AG08395 (cell line): Measurements from ENCODE around the gene B3GLCT.

ENCODE experiments used
- DNase-seq: peaks from one replicate; pipeline ENCODE4 v3.0.0; 2012; ENCODE audit warnings: mixed read lengths, low spot score

The B3GLCT gene

DNA sequence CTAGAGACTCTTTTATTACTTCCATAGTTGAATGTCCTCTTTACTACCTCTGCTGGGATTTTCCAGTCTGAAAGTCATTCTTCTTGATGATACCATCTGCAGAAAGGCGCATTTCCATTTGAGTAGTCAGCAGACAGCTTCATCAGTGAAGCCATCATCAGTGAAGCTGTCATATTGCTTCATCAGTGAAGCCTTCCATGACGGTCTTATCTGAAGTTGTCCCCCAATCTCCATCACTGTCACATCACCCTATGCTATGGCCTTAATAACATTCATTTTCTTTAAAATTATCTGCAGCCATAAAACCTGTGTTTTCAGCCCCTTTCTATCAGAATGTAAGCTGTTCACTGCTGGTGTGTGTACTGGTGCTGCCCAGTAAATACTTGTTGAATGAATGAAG, 151.6 kb downstream of the B3GLCT start:
- DNase-seq, result no peak

DNA sequence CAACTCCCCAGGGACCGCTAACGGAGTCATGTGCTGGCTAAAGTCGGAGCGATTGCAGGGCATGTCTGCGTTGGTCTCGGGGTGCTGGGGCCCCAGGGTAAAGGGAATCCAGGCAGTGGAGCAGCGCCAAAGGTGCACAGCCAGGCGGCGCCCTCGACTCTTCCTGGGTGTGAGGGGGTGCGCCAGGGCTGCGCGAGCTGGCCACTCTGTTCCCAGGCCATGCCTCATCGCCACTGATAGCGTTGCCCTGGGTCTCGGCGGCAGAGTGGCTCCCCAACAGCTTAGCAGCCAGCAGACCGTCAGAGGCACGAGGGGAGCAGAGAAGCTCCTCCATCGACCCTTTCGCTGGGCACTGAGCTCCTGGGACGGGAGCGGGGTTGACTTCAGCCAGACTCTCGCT, 152.7 kb downstream of the B3GLCT start:
- no peak for DNase-seq

DNA sequence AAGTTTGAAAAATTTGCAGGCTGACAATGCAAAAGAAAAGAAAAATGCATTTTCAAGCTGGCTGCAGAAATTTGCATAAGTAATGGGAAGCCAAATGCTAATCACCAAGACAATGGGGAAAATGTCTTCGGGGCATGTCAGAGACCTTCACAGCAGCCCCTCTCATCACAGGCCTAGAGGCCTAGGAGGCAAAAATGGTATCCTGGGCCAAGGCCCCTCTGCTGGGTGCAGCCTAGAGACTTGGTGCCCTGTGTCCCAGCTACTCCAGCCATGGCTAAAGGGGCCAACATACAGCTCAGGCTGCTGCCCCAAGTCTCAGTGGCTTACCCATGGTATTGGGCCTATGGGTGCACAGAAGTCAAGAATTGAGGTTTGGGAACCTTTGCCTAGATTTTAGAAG, 155.2 kb downstream of the B3GLCT start:
- DNase-seq, result no peak

DNA sequence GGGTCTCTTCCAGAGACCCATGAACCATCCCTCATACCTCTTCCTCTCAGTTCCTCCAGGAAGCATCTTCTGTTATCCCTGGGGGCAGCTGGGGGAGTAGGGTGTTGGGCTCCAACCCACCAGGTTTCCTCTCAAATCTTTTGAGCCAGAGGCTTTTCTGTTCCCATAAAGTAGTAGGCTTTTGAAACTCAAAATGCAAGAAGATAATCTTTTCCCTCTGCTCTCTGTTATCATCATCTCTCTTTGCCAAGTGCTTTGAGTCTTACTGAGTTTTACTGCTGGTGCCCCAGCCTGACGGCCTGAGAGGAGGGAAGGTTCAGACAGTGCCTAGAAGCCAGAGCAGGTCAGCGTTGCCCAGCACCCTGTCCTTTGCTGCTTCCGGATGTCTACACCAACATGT, 157.2 kb downstream of the B3GLCT start:
- no peak for DNase-seq

DNA sequence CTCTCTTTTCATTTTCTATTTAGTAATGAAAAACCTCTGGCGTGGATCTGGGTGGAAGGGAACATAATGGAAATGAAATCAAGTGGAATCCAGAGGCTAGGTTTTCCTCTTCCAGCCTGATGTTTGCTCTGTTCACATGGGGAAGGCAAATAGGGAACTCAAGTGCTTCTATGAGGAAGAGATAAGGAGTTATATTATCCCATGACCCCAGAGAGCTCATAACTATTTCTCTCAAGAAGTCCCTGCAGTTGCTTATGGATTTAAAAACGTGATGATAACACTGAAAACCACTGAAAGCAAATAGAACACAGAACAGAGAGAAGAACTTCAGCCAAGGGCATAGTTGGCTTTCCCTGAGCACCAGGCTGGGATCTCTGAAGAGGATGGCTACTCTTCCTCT, 157.8 kb downstream of the B3GLCT start:
- DNase-seq, result no peak

DNA sequence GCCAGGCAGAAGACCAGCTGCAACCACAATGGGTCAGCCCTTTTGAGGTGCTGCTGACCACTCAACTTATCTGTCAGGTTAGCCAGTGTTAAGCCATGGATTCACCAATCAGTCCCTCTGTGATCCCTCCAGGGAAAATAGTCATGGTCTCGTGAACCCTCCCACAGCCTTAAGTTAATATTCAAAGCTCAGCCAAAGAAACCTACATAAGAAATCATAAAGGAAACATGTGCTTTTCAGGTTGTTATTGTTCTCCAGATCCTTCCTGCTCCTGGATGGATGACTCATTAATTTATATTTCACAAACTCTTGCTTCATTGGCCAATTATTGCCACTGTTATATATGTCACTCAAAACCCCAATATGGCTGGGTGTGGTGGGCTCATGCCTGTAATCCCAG, 161.9 kb downstream of the B3GLCT start:
- DNase-seq, result no peak

DNA sequence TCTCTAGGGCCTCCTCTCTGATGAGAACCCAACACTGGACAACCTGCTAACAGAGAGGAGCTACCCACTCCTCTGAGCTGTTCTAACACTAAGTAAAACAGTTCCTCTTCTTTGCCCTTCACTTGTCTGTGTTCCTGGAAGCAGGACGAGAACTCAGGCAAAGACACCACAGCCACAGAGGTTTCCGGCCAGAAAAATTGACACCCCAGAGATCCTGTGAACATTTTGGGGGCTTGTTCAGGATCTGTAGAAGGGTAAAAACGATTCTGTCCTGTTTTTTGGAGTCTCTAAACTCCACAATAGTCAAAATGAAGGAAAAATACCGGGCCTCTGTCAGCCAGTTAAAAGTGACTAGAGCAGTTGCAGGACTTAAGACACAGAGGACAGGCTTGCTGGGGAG, 165.9 kb downstream of the B3GLCT start:
- DNase-seq, result no peak

DNA sequence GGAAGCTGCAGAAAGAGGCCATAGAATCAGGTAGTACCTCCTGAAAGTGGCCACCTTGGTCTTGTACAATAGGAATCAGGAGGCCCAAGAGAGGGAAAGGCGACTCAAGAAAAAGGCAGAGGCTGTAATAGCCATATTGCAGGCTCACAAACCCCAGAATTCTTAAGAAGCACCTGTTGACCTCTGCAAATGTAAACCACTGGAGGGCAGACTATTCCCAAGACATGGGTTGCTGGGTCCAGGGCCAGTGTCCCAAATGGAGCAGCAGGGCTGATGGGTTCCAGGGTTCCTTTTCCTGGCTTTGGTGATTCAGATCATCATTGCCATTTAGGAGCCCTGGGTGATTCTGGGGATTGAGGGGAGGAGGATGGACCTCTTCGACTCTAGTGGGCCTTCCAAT, 167.6 kb downstream of the B3GLCT start:
- DNase-seq, result no peak

DNA sequence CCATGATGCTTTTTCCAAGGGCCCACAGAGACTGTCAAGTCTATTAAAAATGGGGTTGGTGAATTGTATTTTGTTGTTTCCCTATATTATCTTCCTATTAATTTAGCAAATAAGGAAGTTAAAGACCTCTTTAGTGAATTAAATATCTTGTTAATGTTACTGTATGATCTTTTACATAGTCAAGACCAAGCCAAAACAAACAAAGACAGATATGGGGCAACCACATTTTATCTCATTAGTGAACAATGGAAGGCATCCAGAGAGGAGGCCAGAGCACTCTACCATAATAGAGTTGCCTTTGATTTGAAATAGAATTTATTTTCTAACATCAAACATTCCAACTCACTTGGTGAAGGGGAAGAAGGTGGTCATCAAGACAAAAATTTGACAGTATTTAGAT, 169.4 kb downstream of the B3GLCT start:
- DNase-seq, result no peak

DNA sequence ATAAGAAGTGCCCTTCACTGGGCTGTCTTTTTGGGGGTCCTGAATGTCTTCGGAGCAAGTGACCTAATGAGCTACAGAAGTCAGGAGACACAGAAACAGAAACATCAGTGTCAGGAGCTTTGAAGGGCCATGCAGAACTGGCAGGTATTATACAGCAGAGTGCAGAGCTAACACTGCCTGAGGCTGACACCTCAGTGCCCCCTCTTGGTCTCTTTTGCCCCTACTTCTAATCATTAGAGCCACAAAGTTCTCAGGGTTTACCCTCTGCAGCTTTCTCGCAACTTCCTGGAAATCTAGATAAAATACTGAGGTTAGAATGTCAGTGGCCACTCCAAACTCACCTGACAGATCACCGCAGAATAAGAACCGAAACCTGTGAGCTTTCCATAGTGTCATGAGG, 172.7 kb downstream of the B3GLCT start:
- DNase-seq, result no peak

DNA sequence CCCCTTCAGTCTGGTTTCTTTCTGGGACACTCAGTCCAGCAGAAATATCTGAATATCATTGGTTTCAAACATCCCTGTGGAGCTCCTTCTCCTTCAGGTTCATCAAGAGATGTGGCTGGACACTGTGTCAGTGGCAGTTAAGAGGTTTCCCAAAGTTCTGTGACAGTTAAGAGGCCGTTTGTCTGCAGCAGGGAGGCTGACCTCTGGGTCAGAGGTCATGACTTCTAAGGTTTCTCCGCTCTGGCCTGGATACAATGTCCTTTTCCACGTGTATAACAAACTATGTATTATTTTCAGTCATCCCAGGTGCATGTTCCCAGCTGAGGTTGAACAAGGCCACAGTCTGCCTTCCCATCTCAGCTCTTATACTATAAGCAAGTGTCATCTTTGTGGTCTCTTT, 174.9 kb downstream of the B3GLCT start:
- DNase-seq, result no peak

DNA sequence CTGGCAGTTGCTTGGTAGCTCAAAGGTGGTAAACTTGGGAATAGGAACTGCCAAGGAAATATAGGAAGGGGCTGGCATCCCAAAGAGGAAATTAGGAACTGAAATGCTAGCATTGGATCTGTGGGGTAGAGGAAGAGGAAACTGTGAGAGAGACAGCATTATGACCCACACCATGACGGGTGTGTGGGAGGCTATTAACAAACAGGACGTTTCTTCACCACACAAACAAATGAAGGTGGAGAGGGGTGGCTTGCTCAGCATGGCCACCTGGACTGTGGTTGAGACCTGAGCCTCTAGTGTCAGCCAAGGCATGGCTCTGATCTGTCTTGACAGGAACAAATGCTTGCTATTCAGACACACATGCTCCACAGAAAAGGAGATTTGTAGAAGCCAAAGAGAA, 178.2 kb downstream of the B3GLCT start:
- no peak for DNase-seq

DNA sequence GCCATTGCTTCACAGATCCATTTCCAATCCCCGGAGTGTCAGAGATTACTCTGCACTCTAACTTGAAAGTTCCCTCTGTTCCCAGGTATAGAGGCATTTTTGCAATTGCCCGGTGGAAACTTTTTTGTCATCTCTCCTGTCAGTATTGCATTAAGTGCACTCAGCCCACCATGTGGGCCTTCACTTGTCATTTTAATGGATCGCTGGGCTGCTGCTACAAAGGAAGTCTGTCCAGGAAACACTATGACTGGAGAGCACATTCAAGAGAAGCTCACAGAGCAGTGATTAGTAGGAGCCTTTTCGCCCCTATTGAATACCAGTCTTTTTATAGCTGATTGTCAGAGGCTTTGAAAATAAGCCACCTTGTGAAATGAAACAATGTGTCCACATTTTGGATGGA, 180.9 kb downstream of the B3GLCT start:
- DNase-seq, result no peak
